SH-SY5Y (cell line): ENCODE data around the gene IGF1R.

Experiments
- GATA2 ChIP-seq: IDR thresholded peaks from 2 replicates; pipeline ENCODE4 v1.6.1; 2011; ENCODE audit warnings: mild to moderate bottlenecking, low read depth, low read length
- GATA3 ChIP-seq: IDR thresholded peaks from 2 replicates; pipeline ENCODE4 v1.6.1; 2011; ENCODE audit warnings: low read depth, mild to moderate bottlenecking, low read length, moderate library complexity

GRCh38 chr15:98850961-98851572, 202.7 kb downstream of the IGF1R start:
- no peak for TF ChIP-seq GATA2
- no peak for TF ChIP-seq GATA3
